Measurements from ENCODE around the gene ELP2.
"Not testable (repeated sequence)": the region's sequence is repeated elsewhere in the genome, so short reads cannot be mapped to it uniquely, and the experiment has no call there.

ELP2 gene

GRCh38 chr18:36129300-36130038, at the start of gene ELP2, which contains the start of gene SLC39A6:
ELP2 (plus strand) TSS chr18:36129899; CDS start chr18:36129934, 35 bp downstream.
SLC39A6 (minus strand) TSS chr18:36129340; CDS start chr18:36127007, 2,333 bp downstream.
- peak; percentile 85 for DNase-seq (ENCODE audit: low read depth, low spot score)

GRCh38 chr18:36081118-36081517, 48.6 kb upstream of the ELP2 start:
- DNase-seq (ENCODE audit: low read depth, low spot score), result not testable (repeated sequence)

- DNase-seq (ENCODE audit: low read depth, low spot score), result no peak
Measured at GRCh38 chr18:36083729-36084128, 46.0 kb upstream of the ELP2 start.

GRCh38 chr18:36085195-36085594, 44.5 kb upstream of the ELP2 start:
- no peak for DNase-seq (ENCODE audit: low read depth, low spot score)

GRCh38 chr18:36086186-36086585, 43.5 kb upstream of the ELP2 start:
- no peak for DNase-seq (ENCODE audit: low read depth, low spot score)

- DNase-seq (ENCODE audit: low read depth, low spot score), result no peak
Measured at GRCh38 chr18:36088256-36088655, 41.4 kb upstream of the ELP2 start.

GRCh38 chr18:36089001-36089400, 40.7 kb upstream of the ELP2 start:
- DNase-seq (ENCODE audit: low read depth, low spot score), result no peak

- DNase-seq (ENCODE audit: low read depth, low spot score), result not testable (repeated sequence)
Measured at GRCh38 chr18:36092116-36092515, 37.6 kb upstream of the ELP2 start.

- DNase-seq (ENCODE audit: low read depth, low spot score), result no peak
Measured at GRCh38 chr18:36094431-36094830, 35.3 kb upstream of the ELP2 start.

- DNase-seq (ENCODE audit: low read depth, low spot score), result peak; percentile 4
Measured at GRCh38 chr18:36095936-36096519, 33.7 kb upstream of the ELP2 start.

- DNase-seq (ENCODE audit: low read depth, low spot score), result no peak
Measured at GRCh38 chr18:36096955-36097354, 32.7 kb upstream of the ELP2 start.

- DNase-seq (ENCODE audit: low read depth, low spot score), result no peak
Measured at GRCh38 chr18:36099311-36099710, 30.4 kb upstream of the ELP2 start.

GRCh38 chr18:36101943-36102342, 27.8 kb upstream of the ELP2 start:
- DNase-seq (ENCODE audit: low read depth, low spot score), result no peak

GRCh38 chr18:36104749-36105148, 24.9 kb upstream of the ELP2 start:
- no peak for DNase-seq (ENCODE audit: low read depth, low spot score)

- no peak for DNase-seq (ENCODE audit: low read depth, low spot score)
Measured at GRCh38 chr18:36107477-36107876, 22.2 kb upstream of the ELP2 start.

GRCh38 chr18:36108196-36108595, 21.5 kb upstream of the ELP2 start:
- no peak for DNase-seq (ENCODE audit: low read depth, low spot score)

GRCh38 chr18:36108601-36109000, 21.1 kb upstream of the ELP2 start:
- no peak for DNase-seq (ENCODE audit: low read depth, low spot score)

- no peak for DNase-seq (ENCODE audit: low read depth, low spot score)
Measured at GRCh38 chr18:36109737-36110136, 20.0 kb upstream of the ELP2 start.

GRCh38 chr18:36112302-36112701, 17.4 kb upstream of the ELP2 start:
- DNase-seq (ENCODE audit: low read depth, low spot score), result no peak

- no peak for DNase-seq (ENCODE audit: low read depth, low spot score)
Measured at GRCh38 chr18:36114251-36114650, 15.4 kb upstream of the ELP2 start.

GRCh38 chr18:36114738-36115137, 15.0 kb upstream of the ELP2 start:
- DNase-seq (ENCODE audit: low read depth, low spot score), result no peak

- DNase-seq (ENCODE audit: low read depth, low spot score), result not testable (repeated sequence)
Measured at GRCh38 chr18:36116771-36117170, 12.9 kb upstream of the ELP2 start.

GRCh38 chr18:36120297-36120696, 9.4 kb upstream of the ELP2 start:
- no peak for DNase-seq (ENCODE audit: low read depth, low spot score)

All from brain pericyte (primary cell).